ENCODE results near the gene BCAR3.

The BCAR3 gene

GRCh38 chr1:93694039-93694438, 12.4 kb upstream of the BCAR3 start:
- Histone ChIP-seq H3K36me3 (ENCODE audit: control insufficient read depth in 1 of 2, insufficient read depth in 2 of 2, low read length in 2 of 2) (no peaks in the 10 kb centered on the region), H3K9me3 (ENCODE audit: control insufficient read depth in 1 of 2, low read length in 2 of 2) (no peaks in the 10 kb centered on the region), H3K4me1 (ENCODE audit: control insufficient read depth in 1 of 2, insufficient read depth in 2 of 2, low read length in 2 of 2) (peaks cover 0 to 9% of the 10 kb centered on the region in 2 donors), H3K27me3 (ENCODE audit: low read depth, low read length) (no peaks in the 10 kb centered on the region), H3K4me3 (ENCODE audit: low read depth in 1 of 2, low read length in 2 of 2) (no peak overlapping the region), H3K27ac (ENCODE audit: low read length) (no peak overlapping the region)

- Histone ChIP-seq H3K27ac (ENCODE audit: low read length) (no peak overlapping the region), H3K4me3 (ENCODE audit: low read depth in 1 of 2, low read length in 2 of 2) (no peak overlapping the region), H3K4me1 (ENCODE audit: control insufficient read depth in 1 of 2, insufficient read depth in 2 of 2, low read length in 2 of 2) (peaks cover 0 to 9% of the 10 kb centered on the region in 2 donors), H3K9me3 (ENCODE audit: control insufficient read depth in 1 of 2, low read length in 2 of 2) (no peaks in the 10 kb centered on the region), H3K36me3 (ENCODE audit: control insufficient read depth in 1 of 2, insufficient read depth in 2 of 2, low read length in 2 of 2) (no peaks in the 10 kb centered on the region), H3K27me3 (ENCODE audit: low read depth, low read length) (no peaks in the 10 kb centered on the region)
Measured at GRCh38 chr1:93692983-93693591, 11.4 kb upstream of the BCAR3 start.

GRCh38 chr1:93692451-93692861, 10.8 kb upstream of the BCAR3 start:
- Histone ChIP-seq H3K27ac (ENCODE audit: low read length) (no peak overlapping the region), H3K9me3 (ENCODE audit: control insufficient read depth in 1 of 2, low read length in 2 of 2) (no peaks in the 10 kb centered on the region), H3K27me3 (ENCODE audit: low read depth, low read length) (no peaks in the 10 kb centered on the region), H3K36me3 (ENCODE audit: control insufficient read depth in 1 of 2, insufficient read depth in 2 of 2, low read length in 2 of 2) (no peaks in the 10 kb centered on the region), H3K4me3 (ENCODE audit: low read depth in 1 of 2, low read length in 2 of 2) (no peak overlapping the region), H3K4me1 (ENCODE audit: control insufficient read depth in 1 of 2, insufficient read depth in 2 of 2, low read length in 2 of 2) (peaks cover 0 to 9% of the 10 kb centered on the region in 2 donors)

- no peaks in the 10 kb centered on the region for H3K36me3 ChIP-seq (ENCODE audit: control insufficient read depth in 1 of 2, insufficient read depth in 2 of 2, low read length in 2 of 2)
- H3K27me3 ChIP-seq (ENCODE audit: low read depth, low read length) = no peaks in the 10 kb centered on the region
- H3K4me3 ChIP-seq (ENCODE audit: low read depth in 1 of 2, low read length in 2 of 2) = no peak overlapping the region
- peaks cover 0 to 9% of the 10 kb centered on the region in 2 donors for H3K4me1 ChIP-seq (ENCODE audit: control insufficient read depth in 1 of 2, insufficient read depth in 2 of 2, low read length in 2 of 2)
- no peaks in the 10 kb centered on the region for H3K9me3 ChIP-seq (ENCODE audit: control insufficient read depth in 1 of 2, low read length in 2 of 2)
- H3K27ac ChIP-seq (ENCODE audit: low read length) = no peak overlapping the region
Measured at GRCh38 chr1:93692026-93692425, 10.4 kb upstream of the BCAR3 start.

- peaks cover 0 to 9% of the 10 kb centered on the region in 2 donors for H3K4me1 ChIP-seq (ENCODE audit: control insufficient read depth in 1 of 2, insufficient read depth in 2 of 2, low read length in 2 of 2)
- H3K4me3 ChIP-seq (ENCODE audit: low read depth in 1 of 2, low read length in 2 of 2) = no peak overlapping the region
- H3K27ac ChIP-seq (ENCODE audit: low read length) = no peak overlapping the region
- no peaks in the 10 kb centered on the region for H3K36me3 ChIP-seq (ENCODE audit: control insufficient read depth in 1 of 2, insufficient read depth in 2 of 2, low read length in 2 of 2)
- no peaks in the 10 kb centered on the region for H3K9me3 ChIP-seq (ENCODE audit: control insufficient read depth in 1 of 2, low read length in 2 of 2)
- no peaks in the 10 kb centered on the region for H3K27me3 ChIP-seq (ENCODE audit: low read depth, low read length)
Measured at GRCh38 chr1:93690921-93691789, 9.5 kb upstream of the BCAR3 start.

- H3K27ac ChIP-seq (ENCODE audit: low read length) = no peak overlapping the region
- H3K36me3 ChIP-seq (ENCODE audit: control insufficient read depth in 1 of 2, insufficient read depth in 2 of 2, low read length in 2 of 2) = no peaks in the 10 kb centered on the region
- H3K4me1 ChIP-seq (ENCODE audit: control insufficient read depth in 1 of 2, insufficient read depth in 2 of 2, low read length in 2 of 2) = peaks cover 0 to 9% of the 10 kb centered on the region in 2 donors
- no peaks in the 10 kb centered on the region for H3K9me3 ChIP-seq (ENCODE audit: control insufficient read depth in 1 of 2, low read length in 2 of 2)
- H3K4me3 ChIP-seq (ENCODE audit: low read depth in 1 of 2, low read length in 2 of 2) = no peak overlapping the region
- no peaks in the 10 kb centered on the region for H3K27me3 ChIP-seq (ENCODE audit: low read depth, low read length)
Measured at GRCh38 chr1:93690341-93690740, 8.7 kb upstream of the BCAR3 start.

- peaks cover 0 to 9% of the 10 kb centered on the region in 2 donors for H3K4me1 ChIP-seq (ENCODE audit: control insufficient read depth in 1 of 2, insufficient read depth in 2 of 2, low read length in 2 of 2)
- H3K27me3 ChIP-seq (ENCODE audit: low read depth, low read length) = no peaks in the 10 kb centered on the region
- no peak overlapping the region for H3K4me3 ChIP-seq (ENCODE audit: low read depth in 1 of 2, low read length in 2 of 2)
- H3K27ac ChIP-seq (ENCODE audit: low read length) = no peak overlapping the region
- no peaks in the 10 kb centered on the region for H3K36me3 ChIP-seq (ENCODE audit: control insufficient read depth in 1 of 2, insufficient read depth in 2 of 2, low read length in 2 of 2)
- H3K9me3 ChIP-seq (ENCODE audit: control insufficient read depth in 1 of 2, low read length in 2 of 2) = no peaks in the 10 kb centered on the region
Measured at GRCh38 chr1:93689521-93690223, 8.0 kb upstream of the BCAR3 start.

GRCh38 chr1:93687542-93687941, 5.9 kb upstream of the BCAR3 start:
- Histone ChIP-seq H3K9me3 (ENCODE audit: control insufficient read depth in 1 of 2, low read length in 2 of 2) (no peaks in the 10 kb centered on the region), H3K4me3 (ENCODE audit: low read depth in 1 of 2, low read length in 2 of 2) (no peak overlapping the region), H3K36me3 (ENCODE audit: control insufficient read depth in 1 of 2, insufficient read depth in 2 of 2, low read length in 2 of 2) (no peaks in the 10 kb centered on the region), H3K27ac (ENCODE audit: low read length) (no peak overlapping the region), H3K27me3 (ENCODE audit: low read depth, low read length) (no peaks in the 10 kb centered on the region), H3K4me1 (ENCODE audit: control insufficient read depth in 1 of 2, insufficient read depth in 2 of 2, low read length in 2 of 2) (peaks cover 0 to 9% of the 10 kb centered on the region in 2 donors)

GRCh38 chr1:93686504-93687250, 5.0 kb upstream of the BCAR3 start:
- H3K9me3 ChIP-seq (ENCODE audit: control insufficient read depth in 1 of 2, low read length in 2 of 2) = no peaks in the 10 kb centered on the region
- no peak overlapping the region for H3K4me3 ChIP-seq (ENCODE audit: low read depth in 1 of 2, low read length in 2 of 2)
- peaks cover 0 to 8% of the 10 kb centered on the region in 2 donors for H3K4me1 ChIP-seq (ENCODE audit: control insufficient read depth in 1 of 2, insufficient read depth in 2 of 2, low read length in 2 of 2)
- no peaks in the 10 kb centered on the region for H3K36me3 ChIP-seq (ENCODE audit: control insufficient read depth in 1 of 2, insufficient read depth in 2 of 2, low read length in 2 of 2)
- no peaks in the 10 kb centered on the region for H3K27me3 ChIP-seq (ENCODE audit: low read depth, low read length)
- no peak overlapping the region for H3K27ac ChIP-seq (ENCODE audit: low read length)

GRCh38 chr1:93685918-93686317, 4.3 kb upstream of the BCAR3 start:
- no peak overlapping the region for H3K4me3 ChIP-seq (ENCODE audit: low read depth in 1 of 2, low read length in 2 of 2)
- H3K4me1 ChIP-seq (ENCODE audit: control insufficient read depth in 1 of 2, insufficient read depth in 2 of 2, low read length in 2 of 2) = peaks cover 0 to under 1% of the 10 kb centered on the region in 2 donors
- H3K9me3 ChIP-seq (ENCODE audit: control insufficient read depth in 1 of 2, low read length in 2 of 2) = no peaks in the 10 kb centered on the region
- no peak overlapping the region for H3K27ac ChIP-seq (ENCODE audit: low read length)
- no peaks in the 10 kb centered on the region for H3K36me3 ChIP-seq (ENCODE audit: control insufficient read depth in 1 of 2, insufficient read depth in 2 of 2, low read length in 2 of 2)
- no peaks in the 10 kb centered on the region for H3K27me3 ChIP-seq (ENCODE audit: low read depth, low read length)

GRCh38 chr1:93683234-93683633, 1.6 kb upstream of the BCAR3 start:
- no peak overlapping the region for H3K27ac ChIP-seq (ENCODE audit: low read length)
- no peak overlapping the region for H3K4me3 ChIP-seq (ENCODE audit: low read depth in 1 of 2, low read length in 2 of 2)
- H3K36me3 ChIP-seq (ENCODE audit: control insufficient read depth in 1 of 2, insufficient read depth in 2 of 2, low read length in 2 of 2) = no peaks in the 10 kb centered on the region
- no peaks in the 10 kb centered on the region for H3K9me3 ChIP-seq (ENCODE audit: control insufficient read depth in 1 of 2, low read length in 2 of 2)
- H3K27me3 ChIP-seq (ENCODE audit: low read depth, low read length) = no peaks in the 10 kb centered on the region
- peaks cover 3 to 9% of the 10 kb centered on the region in 2 donors for H3K4me1 ChIP-seq (ENCODE audit: control insufficient read depth in 1 of 2, insufficient read depth in 2 of 2, low read length in 2 of 2)

Measured in muscle layer of duodenum (tissue), 2 donors.